CD4-positive, alpha-beta T cell treated with Interleukin-17A for 4 hours (primary cell): ENCODE results near the gene L1CAM.

Source experiments
- DNase-seq: peaks from one replicate; pipeline ENCODE4 v3.0.0-alpha.2; 2020; ENCODE audit warnings: mixed read lengths

Gene L1CAM

DNA sequence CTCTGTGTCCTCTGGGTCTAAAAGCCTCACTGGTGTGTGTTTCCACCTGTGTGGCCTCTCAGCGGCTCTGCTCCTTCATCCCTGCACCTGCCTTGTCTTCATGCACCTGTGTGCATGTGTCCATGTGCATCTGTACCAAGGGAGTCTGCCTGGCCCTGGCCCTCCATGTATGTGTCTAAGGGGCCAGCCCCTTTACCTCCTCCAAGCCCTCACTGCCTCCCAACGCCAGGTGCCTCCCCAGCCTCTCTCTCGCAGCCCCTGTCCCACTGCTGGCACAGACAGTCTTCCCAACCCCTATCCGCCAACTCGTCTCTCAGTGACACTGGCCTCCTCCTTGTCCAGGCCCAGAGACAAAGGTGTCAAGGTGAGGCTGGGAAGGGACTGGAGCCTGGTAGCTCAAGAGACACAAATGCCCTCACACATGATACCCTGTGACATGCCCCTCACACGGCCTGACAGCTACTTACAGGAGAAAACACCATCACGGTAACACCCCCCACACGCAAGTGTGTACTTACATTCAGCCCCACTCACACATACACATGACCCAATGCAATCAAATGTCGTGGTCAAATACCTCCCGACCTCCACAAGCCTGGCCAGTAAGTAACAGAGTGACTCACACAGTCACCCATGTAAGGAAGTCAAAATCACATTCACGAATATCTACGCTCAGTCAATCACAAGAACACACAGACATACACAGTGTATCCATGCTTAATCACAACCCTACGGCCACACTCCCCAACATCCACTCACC lies 11.4 kb downstream of the L1CAM start:
- no peak for DNase-seq

DNA sequence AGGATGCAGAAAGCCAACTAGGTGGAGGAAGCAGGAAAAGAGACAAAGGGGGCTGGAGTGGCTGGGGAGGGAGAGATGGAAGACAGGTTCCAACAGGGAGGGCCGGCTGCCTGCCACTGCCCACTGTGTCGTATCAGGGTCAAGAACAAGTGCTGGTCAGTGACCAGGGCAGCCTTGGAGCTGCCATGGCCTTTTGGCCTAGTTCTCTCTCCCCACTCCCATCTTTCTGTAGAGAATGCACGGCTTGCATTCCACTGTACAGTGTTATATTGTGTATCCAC lies 11.9 kb downstream of the L1CAM start:
- DNase-seq = no peak

- DNase-seq = no peak
These were observed 12.5 kb downstream of the L1CAM start for GRCh38 chrX:153873282-153874084.

GRCh38 chrX:153871946-153872878 lies 13.8 kb downstream of the L1CAM start:
- no peak for DNase-seq

DNA sequence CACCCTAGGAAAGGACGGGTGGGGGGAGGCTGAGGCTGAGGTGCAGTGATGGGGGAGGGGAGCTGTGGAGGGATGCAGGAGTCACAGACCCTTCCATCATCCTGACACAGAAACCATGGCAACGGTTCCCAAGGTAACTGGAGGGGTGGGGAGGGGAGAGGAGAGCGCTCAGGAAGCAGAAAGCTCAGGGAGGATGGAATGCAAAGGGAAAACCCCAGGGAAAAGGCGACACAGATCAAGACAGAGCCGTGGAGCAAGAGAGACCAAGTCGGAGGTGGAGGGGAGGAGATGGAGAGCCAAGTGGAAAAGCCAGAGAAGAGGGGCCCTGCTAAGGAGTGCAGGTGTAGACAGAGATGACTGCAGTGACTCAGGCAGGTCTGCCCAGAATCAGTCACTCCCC lies 14.5 kb downstream of the L1CAM start:
- no peak for DNase-seq

- peak; percentile 1 for DNase-seq
These were observed 15.1 kb downstream of the L1CAM start for GRCh38 chrX:153870791-153871360.

DNA sequence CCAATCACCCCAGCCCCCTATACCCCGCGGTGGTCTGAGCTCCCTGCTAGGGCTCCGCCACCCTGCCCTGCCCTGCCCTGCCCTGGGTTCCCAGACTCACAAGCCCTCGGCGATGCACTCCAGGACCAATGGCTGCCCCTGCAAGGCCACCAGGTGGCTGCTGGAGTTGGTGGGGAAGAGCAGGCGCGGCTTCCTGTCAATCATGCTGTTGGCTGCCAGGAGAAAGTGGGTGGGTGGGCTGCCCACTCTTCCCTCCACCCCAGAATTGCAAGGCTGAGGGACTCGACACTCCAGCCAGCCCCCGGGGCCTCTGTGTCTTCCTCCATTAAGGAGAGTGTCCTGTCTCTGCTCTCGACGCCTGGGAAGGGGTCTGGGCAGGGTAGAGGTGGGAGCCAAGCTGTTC lies 15.7 kb downstream of the L1CAM start:
- DNase-seq = peak; percentile 2

DNA sequence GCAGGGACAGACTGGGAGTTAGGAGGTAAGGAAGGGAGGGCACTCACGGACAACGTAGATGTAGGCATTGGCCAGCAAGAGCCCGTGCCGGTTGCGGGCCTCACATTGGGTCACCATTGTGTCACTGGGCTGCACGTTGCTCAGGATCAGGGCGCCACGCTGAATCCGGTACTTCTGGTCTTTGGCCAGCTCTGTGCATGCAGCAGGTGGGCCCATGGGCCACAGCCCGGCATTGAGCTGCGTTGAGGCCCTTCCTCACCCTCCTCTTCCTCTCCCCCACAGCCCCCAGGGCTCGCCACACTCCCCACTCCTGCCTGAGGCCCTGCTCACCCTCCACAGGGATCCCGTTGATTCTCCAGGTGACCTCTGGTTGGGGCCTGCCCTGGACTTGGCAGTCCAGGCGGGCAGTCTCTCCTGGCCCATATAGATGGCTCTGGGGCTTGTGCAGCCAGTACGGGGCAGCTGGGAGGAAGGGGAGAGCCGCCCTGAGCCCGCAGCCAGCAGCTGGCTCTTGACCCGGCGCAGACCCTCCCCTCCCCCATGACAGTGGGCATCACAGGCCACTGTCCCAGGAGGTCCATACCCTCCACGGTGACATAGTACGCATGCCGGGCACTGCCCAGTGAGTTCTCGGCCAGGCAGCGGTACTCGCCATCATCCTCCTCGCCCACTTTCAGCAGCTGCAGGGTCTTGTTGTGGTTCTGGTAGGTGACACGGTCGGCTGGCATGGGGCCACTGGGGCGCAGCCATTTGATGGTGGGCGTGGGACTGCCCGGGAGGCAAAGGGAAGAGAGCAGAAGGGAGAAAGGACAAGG lies 16.3 kb downstream of the L1CAM start:
- DNase-seq = peak; percentile 1

DNA sequence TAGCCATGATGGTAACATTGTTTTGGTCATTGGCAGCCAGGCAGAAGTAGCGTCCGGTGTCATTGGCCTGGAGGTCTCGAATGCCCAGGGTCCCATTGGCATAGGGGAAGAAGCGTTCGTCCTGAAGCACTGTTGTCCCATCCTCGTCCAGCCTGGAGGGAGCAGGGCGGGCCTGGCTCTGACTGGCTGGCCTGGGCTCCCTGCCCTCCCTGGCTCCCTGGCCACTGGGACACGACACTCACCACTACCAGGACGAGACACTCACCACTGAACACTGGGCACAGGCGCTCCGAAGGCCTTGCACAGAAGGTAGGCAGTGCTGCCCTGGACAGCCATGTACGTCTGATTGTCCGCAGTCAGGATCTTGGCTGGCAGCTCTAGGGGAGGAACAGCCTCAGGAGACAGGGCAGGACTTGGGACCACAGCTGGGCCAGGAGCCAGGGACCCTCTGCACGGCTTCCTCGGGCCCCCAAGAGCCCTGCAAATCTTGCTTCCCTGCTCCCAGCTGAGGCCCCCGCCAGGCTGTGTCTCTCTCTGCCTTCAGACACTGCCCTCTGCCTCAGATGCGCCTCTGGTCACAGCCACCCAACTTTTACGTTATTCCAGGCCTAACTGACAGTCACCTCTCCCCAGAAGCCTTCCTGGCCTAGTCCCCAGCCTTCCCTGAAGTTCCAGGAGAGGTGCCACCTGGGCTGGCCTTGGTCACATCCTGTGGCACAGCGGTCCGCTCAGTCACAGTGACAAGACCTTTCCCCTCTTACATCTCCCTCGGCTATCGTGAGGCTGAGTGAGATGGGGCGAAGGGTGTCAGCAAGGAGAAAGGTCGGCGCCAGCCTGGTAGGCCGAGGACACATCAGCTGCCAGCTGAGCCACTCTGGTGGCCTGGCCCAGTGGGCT lies 17.1 kb downstream of the L1CAM start:
- no peak for DNase-seq

GRCh38 chrX:153867671-153868070 lies 18.3 kb downstream of the L1CAM start:
- DNase-seq = no peak

GRCh38 chrX:153867139-153867538 lies 18.8 kb downstream of the L1CAM start:
- DNase-seq = no peak

- DNase-seq = no peak
These were observed 19.5 kb downstream of the L1CAM start for GRCh38 chrX:153866302-153867019.

- DNase-seq = no peak
These were observed 20.3 kb downstream of the L1CAM start for GRCh38 chrX:153865685-153866084.

- DNase-seq = no peak
These were observed 20.7 kb downstream of the L1CAM start for GRCh38 chrX:153865321-153865580.

- peak; percentile 1 for DNase-seq
These were observed 21.2 kb downstream of the L1CAM start for GRCh38 chrX:153864561-153865320.

DNA sequence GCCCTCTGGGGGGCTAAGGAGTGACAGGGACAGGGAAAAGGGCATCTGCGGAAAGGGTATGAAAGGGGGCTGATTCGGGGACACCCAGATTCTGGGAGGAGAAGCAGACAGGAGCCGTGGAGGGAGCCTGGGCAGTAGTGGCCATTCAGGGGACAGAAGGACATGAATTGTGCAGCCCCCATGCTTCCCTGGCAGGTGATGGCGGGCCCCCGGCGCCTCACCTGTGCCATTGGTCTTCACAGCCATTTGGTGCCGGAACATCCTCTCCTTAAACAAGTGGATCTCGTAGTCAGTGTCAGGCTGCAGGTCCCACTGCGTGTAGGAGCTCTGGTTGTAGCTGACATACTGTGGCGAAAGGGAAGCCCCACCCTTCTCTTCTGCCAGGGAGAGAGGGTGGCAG lies 21.9 kb downstream of the L1CAM start:
- DNase-seq = no peak

- DNase-seq = peak; percentile 2
These were observed 22.6 kb downstream of the L1CAM start for GRCh38 chrX:153863251-153863991.

DNA sequence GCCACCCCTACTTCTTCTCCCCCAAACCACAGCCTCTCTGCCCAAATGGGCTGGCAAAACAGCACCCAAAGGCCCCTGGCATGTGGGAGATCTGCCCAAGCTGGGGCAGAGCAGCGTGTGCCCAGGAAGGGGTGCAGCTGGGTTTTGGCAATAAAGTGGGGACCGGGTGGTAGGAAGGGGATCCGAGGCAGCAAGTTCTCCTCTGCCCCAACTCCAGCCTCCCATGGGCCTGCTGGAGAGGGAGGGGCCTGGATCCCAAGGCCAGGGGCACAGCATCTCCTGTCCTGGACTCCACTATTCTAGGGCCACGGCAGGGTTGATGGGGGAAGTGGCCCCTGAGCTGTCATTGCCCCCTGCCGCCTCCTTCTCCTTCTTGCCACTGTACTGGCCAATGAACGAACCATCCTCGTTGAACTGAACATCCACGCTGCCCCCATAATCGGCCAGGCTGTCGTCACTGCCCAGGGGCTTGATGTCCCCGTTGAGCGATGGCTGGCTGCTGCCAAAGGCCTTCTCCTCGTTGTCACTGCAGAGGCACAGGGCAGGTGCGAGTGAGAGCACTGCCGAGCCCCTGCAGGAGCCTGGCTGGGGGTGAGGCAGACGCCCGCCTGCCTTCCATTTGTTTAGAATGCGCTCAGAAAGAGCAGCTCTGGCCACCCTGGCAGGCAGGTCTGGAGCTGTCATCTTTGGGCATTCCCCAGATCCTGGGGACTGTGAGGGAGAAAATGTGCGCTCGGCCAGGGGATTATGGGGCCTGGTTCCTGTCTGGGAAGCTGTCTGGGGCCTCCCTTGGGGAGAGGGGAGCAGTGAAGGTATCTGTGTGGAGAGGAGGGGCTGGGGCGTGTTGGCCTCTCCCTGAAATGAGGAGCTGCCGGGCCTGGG lies 23.4 kb downstream of the L1CAM start:
- DNase-seq = no peak
